Adipocyte (in vitro differentiated cells): Measurements from ENCODE around the gene MYO10.

Experiments
- DNase-seq: peaks from one replicate; pipeline ENCODE4 v3.0.0-alpha.2; 2015; ENCODE audit warnings: low read depth
- H3K27me3 ChIP-seq: replicated peaks from 2 replicates; pipeline ENCODE4 v1.7.0; 2013; ENCODE audit warnings: mild to moderate bottlenecking, low read length, moderate library complexity; ENCODE audit not compliant: control insufficient read depth, insufficient read depth
- H3K36me3 ChIP-seq: 2 replicates; pipeline ENCODE4 v1.7.0; 2013; ENCODE audit warnings: low read length, mild to moderate bottlenecking, moderate library complexity; ENCODE audit not compliant: control insufficient read depth, insufficient read depth, severe bottlenecking
- H3K4me1 ChIP-seq: 2 replicates; pipeline ENCODE4 v1.7.0; 2013; ENCODE audit warnings: mild to moderate bottlenecking, low read length, moderate library complexity; ENCODE audit not compliant: control insufficient read depth, insufficient read depth
- H3K4me3 ChIP-seq: 2 replicates; pipeline ENCODE4 v1.7.0; 2013; ENCODE audit warnings: mild to moderate bottlenecking, low read length, moderate library complexity
- H3K9ac ChIP-seq: 2 replicates; pipeline ENCODE4 v1.7.0; 2013; ENCODE audit warnings: mild to moderate bottlenecking, low read length, moderate library complexity
- H3K9me3 ChIP-seq: 2 replicates; pipeline ENCODE4 v1.7.0; 2013; ENCODE audit warnings: mild to moderate bottlenecking, low read length, moderate library complexity; ENCODE audit not compliant: control insufficient read depth

Gene MYO10

DNA sequence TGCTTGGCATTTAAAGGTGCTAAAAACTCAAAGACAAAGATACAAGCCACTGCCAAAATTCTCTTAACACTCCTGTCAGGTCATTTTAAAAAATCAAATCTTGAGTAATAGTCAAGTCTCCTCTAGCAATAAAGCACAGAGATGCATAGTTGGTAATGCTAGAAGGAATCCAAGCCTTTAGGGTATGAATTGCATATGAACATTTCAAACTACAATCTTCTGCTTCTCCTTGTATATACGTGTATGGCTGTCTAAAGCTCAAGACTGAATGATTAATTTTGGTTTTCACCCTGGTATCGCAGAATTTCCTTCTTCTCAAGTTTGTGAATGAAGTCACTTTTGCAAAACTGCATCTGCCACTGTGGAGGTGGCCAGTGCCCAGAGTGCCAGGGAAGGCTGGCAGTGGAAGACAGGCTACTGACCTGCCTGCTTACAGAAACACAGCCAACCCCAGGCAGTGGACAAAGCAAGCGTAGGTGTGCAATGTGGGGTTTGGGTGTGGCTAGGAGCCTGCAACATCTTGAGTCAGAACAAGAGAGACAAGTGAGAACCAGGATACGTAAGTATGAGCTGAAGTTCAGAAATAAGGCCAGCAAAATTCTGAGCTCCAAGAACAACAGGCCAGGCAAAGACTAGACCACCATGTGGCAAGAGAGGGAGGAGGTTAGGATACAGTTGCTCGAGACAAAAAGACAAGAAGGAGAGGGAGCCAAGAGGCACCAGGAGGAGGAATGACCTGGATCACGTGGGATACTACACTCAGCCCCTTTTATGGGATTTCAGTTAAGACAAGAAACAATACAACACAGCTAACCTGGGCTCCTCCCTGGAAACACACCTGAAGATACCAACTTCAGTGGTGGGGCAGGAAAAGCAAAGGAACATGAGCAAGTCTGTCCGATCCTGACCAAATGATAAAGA lies 22.6 kb downstream of the MYO10 start:
- H3K9me3 ChIP-seq, result no peaks in the 10 kb centered on the region
- H3K9ac ChIP-seq, result no peak overlapping the region
- no peak overlapping the region for H3K4me3 ChIP-seq
- H3K36me3 ChIP-seq, result no peaks in the 10 kb centered on the region
- DNase-seq, result no peak
- H3K27me3 ChIP-seq, result no peaks in the 10 kb centered on the region
- peaks cover 18% of the 10 kb centered on the region for H3K4me1 ChIP-seq

DNA sequence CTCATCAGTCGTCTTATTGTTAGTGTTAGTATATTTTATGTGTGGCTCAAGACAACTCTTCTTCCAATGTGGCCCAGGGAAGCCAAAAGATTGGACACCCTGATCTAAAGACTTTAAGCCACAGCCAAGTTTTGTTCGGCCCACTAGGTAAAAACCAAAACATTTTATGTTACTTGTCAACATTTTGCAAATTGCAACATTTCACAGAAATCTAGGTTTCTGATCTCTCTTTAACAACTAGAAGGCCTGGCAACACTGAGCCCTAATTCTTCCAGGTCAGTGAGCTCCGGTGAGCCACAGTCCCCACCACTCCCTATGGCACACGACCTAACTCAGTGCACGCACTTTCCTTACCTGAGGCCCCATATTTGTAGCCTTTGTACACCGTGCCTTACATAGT lies 24.0 kb downstream of the MYO10 start:
- H3K4me3 ChIP-seq, result no peak overlapping the region
- H3K27me3 ChIP-seq, result no peaks in the 10 kb centered on the region
- no peak for DNase-seq
- no peak overlapping the region for H3K9ac ChIP-seq
- H3K36me3 ChIP-seq, result no peaks in the 10 kb centered on the region
- no peaks in the 10 kb centered on the region for H3K9me3 ChIP-seq
- H3K4me1 ChIP-seq, result peaks cover 18% of the 10 kb centered on the region

DNA sequence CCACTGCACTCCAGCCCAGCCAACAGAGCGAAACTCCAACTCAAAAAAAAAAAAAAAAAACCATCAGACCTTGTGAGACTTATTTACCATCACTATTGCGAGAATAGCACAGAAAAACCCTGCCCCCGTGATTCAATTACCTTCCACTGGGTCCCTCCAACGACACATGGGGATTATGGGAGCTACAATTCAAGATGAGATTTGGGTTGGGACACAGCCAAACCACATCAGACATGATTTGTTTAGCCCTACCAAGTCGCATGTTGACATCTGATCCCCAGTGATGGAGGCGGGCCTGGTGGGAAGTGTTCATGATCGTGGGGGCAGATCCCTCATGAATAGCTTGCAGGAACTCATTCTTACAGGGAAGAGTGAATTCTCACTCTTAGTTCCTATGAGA lies 26.6 kb downstream of the MYO10 start:
- Histone ChIP-seq H3K4me3 (no peak overlapping the region), H3K27me3 (no peaks in the 10 kb centered on the region), H3K36me3 (no peaks in the 10 kb centered on the region), H3K4me1 (peaks cover 6% of the 10 kb centered on the region), H3K9ac (no peak overlapping the region), H3K9me3 (no peaks in the 10 kb centered on the region)
- no peak for DNase-seq

DNA sequence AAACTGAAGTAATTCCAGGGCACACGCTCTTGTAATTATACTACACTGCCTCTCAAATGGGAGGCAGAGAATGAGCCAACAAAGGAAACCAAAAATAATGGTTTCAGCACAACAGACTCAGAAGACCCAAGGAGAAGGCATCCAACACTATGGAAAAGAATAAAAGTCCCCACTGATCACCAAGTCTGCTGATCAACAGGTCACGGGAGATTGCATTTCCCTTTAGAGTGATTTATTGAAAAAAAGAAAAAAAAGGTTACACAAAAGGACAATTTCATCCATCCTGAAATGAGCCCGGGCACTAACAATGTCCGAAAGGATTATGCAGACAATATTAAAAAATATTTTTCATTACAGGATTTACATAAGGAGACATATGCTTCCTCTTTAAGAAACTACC lies 28.8 kb downstream of the MYO10 start:
- H3K9me3 ChIP-seq, result no peaks in the 10 kb centered on the region
- DNase-seq, result no peak
- no peak overlapping the region for H3K4me3 ChIP-seq
- no peaks in the 10 kb centered on the region for H3K36me3 ChIP-seq
- no peaks in the 10 kb centered on the region for H3K27me3 ChIP-seq
- peaks cover 9% of the 10 kb centered on the region for H3K4me1 ChIP-seq
- no peak overlapping the region for H3K9ac ChIP-seq

DNA sequence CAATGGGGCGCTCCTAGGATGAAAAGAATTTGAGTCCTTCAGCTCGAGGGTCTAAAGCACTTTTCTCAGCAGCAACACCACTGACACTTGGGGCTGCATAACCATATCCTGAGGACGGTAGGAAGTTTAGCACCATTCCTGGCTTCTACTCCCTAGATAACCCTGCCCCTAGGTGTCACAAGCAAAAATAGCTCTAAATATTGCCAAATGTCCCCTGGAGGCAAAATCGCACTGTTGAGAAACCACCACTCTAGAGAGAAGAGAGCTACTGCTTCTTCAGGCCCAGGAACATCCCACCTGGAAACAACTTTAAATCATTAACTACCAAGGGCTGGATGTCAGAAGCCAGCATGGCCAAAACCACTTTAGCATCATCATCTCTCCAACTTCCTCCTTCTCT lies 29.8 kb downstream of the MYO10 start:
- no peak for DNase-seq
- no peak overlapping the region for H3K4me3 ChIP-seq
- H3K4me1 ChIP-seq, result peaks cover 8% of the 10 kb centered on the region
- H3K9ac ChIP-seq, result no peak overlapping the region
- H3K36me3 ChIP-seq, result no peaks in the 10 kb centered on the region
- no peaks in the 10 kb centered on the region for H3K9me3 ChIP-seq
- no peaks in the 10 kb centered on the region for H3K27me3 ChIP-seq

DNA sequence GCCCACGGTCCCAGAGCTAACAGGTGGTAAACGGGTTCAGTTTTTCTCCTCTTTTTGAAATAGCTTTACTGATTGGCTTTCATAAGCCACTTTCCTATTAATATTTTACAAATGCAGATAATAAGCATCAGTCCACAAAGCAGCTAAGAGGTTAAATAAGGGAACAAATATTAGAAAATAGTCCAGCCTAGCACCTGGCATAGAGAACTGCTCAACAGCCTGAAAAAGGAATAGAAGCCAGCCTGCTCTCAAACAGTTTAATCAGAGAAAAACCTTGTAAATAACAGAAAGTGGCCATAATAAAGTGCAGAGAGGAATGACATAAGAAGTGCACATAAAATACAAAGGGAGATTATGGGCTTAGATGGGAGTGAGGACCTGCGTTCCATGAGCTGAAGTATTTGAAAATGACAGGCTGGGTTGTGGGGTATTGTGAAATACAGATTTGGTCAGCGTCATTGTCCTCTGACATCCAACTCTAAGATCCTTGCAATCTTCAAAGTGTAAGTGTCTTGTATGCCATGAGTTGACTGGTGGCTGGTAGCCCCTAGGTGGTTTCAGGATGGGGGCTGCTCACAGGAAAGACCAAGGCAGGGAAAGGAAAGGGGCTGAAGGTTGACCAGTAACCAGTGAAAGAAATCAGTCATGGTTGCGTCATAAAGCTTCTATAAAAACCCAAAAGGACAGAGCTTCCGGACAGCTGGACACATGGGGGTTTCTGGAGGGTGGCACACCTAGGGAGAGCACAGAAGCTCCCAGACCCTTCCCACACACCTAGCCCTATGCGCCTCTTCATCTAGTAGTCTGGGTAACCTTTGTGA lies 32.4 kb downstream of the MYO10 start:
- peaks cover 8% of the 10 kb centered on the region for H3K4me1 ChIP-seq
- no peaks in the 10 kb centered on the region for H3K9me3 ChIP-seq
- DNase-seq, result no peak
- no peak overlapping the region for H3K4me3 ChIP-seq
- no peak overlapping the region for H3K9ac ChIP-seq
- H3K36me3 ChIP-seq, result no peaks in the 10 kb centered on the region
- no peaks in the 10 kb centered on the region for H3K27me3 ChIP-seq

DNA sequence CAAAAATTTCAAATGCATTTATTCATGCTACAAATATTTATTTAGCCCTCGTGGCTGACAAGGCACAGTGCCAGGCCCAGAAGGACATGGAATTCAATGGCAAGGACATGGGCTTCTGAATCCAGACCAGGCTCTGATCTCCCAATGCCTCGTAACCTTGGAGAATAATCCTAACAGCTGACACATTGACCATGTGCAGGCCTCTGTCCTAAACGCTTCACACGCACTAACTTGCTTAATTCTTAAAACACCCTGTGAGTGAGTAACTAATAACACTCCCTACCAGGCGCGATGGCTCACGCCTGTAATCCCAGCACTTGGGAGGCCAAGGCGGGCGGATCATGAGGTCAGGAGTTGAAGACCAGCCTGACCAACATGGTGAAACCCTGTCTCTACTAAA lies 33.2 kb downstream of the MYO10 start:
- DNase-seq, result no peak
- H3K9me3 ChIP-seq, result no peaks in the 10 kb centered on the region
- no peak overlapping the region for H3K9ac ChIP-seq
- no peak overlapping the region for H3K4me3 ChIP-seq
- H3K36me3 ChIP-seq, result no peaks in the 10 kb centered on the region
- H3K4me1 ChIP-seq, result peaks cover 8% of the 10 kb centered on the region
- H3K27me3 ChIP-seq, result no peaks in the 10 kb centered on the region

DNA sequence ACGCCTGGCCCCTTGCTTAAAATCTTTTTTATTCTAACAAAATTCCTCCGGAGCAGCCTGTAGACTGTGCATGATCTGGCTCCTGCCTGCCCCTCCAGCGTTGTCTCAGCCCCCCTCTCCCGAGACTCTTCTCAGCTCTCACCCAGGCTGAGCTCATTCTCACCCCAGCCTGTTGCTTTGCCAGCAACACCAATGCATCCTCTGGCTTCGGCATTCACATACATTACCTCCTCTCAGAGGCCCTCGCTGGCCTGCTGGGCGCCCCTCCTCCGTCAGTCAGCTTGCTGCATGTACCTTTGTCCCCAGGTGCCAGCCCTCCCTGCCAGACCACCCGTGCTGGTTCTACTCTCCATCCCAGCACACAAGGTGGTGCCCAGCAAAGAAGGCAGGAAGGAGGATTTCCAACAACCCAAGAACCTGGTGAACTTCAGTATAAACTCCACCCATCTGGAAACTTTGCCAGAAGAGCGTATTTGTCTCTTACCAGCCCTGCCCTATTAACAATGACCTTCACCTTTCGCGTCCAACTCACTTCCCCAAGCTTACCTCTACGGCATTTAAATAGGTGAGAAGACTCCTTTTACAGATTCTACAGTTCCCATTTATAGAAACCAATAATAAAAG lies 35.0 kb downstream of the MYO10 start:
- no peak for DNase-seq
- Histone ChIP-seq H3K27me3 (no peaks in the 10 kb centered on the region), H3K4me1 (peaks cover 8% of the 10 kb centered on the region), H3K9ac (no peak overlapping the region), H3K36me3 (no peaks in the 10 kb centered on the region), H3K4me3 (no peak overlapping the region), H3K9me3 (no peaks in the 10 kb centered on the region)

DNA sequence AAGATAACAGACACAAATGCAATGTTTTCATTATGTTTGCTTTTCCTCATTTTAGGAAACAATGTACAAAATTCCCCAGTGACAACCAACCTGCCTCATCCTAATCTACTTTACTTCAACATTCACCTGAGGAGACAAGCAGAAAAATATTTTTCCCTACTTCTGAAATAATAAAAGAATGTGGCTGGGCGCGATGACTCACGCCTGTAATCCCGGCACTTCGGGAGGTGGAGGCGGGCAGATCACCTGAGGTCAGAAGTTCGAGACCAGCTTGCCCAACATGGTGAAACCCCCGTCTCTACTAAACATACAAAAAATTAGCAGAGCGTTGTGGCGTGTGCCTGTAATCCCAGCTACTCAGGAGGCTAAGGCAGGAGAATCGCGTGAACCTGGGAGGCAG lies 36.9 kb downstream of the MYO10 start:
- H3K4me1 ChIP-seq, result peaks cover 11% of the 10 kb centered on the region
- no peaks in the 10 kb centered on the region for H3K9me3 ChIP-seq
- H3K36me3 ChIP-seq, result no peaks in the 10 kb centered on the region
- no peaks in the 10 kb centered on the region for H3K27me3 ChIP-seq
- H3K9ac ChIP-seq, result no peak overlapping the region
- H3K4me3 ChIP-seq, result no peak overlapping the region
- no peak for DNase-seq

DNA sequence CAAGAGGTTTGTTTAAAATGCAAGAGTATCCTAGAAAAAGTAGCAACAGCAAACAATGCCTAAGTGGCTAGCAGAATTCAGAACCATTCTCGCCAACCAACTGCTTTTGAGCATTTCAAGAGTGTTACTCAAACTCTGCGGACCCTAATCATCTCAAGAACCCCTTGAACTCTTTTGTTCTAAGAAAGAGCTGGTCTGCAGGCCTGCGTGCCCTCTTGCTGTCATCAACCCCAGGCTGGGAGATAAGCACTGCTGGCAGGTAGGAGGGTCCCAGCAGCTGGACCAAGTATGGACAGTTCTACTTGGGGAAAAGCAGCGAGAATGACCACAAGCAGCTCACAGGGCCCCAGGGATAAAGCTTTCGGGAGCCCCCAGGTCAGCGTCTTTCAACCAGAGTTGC lies 38.3 kb downstream of the MYO10 start:
- no peak overlapping the region for H3K9ac ChIP-seq
- peaks cover 4% of the 10 kb centered on the region for H3K4me1 ChIP-seq
- no peaks in the 10 kb centered on the region for H3K9me3 ChIP-seq
- no peaks in the 10 kb centered on the region for H3K27me3 ChIP-seq
- H3K4me3 ChIP-seq, result no peak overlapping the region
- no peaks in the 10 kb centered on the region for H3K36me3 ChIP-seq
- DNase-seq, result no peak

DNA sequence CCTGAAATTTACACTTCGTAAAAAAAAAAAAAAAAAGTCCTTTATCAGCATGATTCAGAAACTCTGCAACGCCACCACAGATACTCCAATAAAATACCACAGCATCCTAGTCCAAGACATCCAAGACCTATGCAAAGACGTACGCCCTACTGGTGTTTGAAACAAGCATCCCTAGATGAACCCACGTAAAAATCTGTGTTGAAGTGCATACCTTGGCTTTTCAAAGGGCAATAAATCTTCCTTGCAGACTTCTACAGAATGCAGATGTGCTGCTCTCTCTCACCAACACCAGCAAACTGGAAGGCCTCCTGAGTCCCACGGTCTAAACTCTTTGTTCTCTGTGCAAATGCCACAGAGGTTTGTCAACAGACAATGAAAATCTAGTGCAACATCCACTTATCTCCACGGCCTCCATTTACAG lies 38.8 kb downstream of the MYO10 start:
- H3K9me3 ChIP-seq, result no peaks in the 10 kb centered on the region
- no peak overlapping the region for H3K4me3 ChIP-seq
- no peak overlapping the region for H3K9ac ChIP-seq
- no peaks in the 10 kb centered on the region for H3K27me3 ChIP-seq
- peaks cover 4% of the 10 kb centered on the region for H3K4me1 ChIP-seq
- no peaks in the 10 kb centered on the region for H3K36me3 ChIP-seq
- no peak for DNase-seq
